Liver (tissue), 9 donors: ENCODE data around the gene MARK3. TPM values are rescaled to one million over a fixed set of nuclear protein-coding genes. Genes with fewer than 3 reads are reported as not detected.

Source experiments
- DNase-seq: peaks from one replicate; pipeline ENCODE4 v3.0.0-alpha.2; 2017; ENCODE audit warnings: low spot score
- H3K27ac ChIP-seq, 2 donors: one replicate each; pipeline ENCODE4 v1.7.0; 2013; ENCODE audit warnings: inconsistent platforms in 2 of 2, low read length in 2 of 2, control low read depth in 1 of 2, low read depth in 1 of 2, mild to moderate bottlenecking in 1 of 2
- H3K27me3 ChIP-seq, 4 donors: one replicate each; pipeline versions ENCODE4 v1.6.1 to v1.7.0; 2013; ENCODE audit warnings: low read length in 3 of 4, inconsistent platforms in 1 of 4, mild to moderate bottlenecking in 1 of 4, moderate library complexity in 1 of 4; ENCODE audit not compliant: control insufficient read depth in 4 of 4, insufficient read depth in 4 of 4
- H3K36me3 ChIP-seq, 4 donors: one replicate each; pipeline versions ENCODE4 v1.6.1 to v1.7.0; 2013; ENCODE audit warnings: low read length in 3 of 4, mild to moderate bottlenecking in 3 of 4, low read depth in 1 of 4, moderate library complexity in 1 of 4; ENCODE audit not compliant: control insufficient read depth in 4 of 4, insufficient read depth in 3 of 4
- H3K4me1 ChIP-seq, 4 donors: one replicate each; pipeline versions ENCODE4 v1.6.1 to v1.7.0; 2013; ENCODE audit warnings: low read length in 3 of 4, mild to moderate bottlenecking in 3 of 4, moderate library complexity in 1 of 4; ENCODE audit not compliant: control insufficient read depth in 4 of 4, insufficient read depth in 4 of 4
- H3K4me3 ChIP-seq, 3 donors: one replicate each; pipeline versions ENCODE4 v1.6.1 to v1.7.0; 2013; ENCODE audit warnings: low read length in 3 of 3, control low read depth in 1 of 3, low read depth in 1 of 3, mild to moderate bottlenecking in 1 of 3
- H3K9ac ChIP-seq, 2 donors: one replicate each; pipeline ENCODE4 v1.7.0; 2013; ENCODE audit warnings: low read length in 2 of 2, mild to moderate bottlenecking in 2 of 2, moderate library complexity in 2 of 2, control low read depth in 1 of 2, low read depth in 1 of 2
- H3K9me3 ChIP-seq, 4 donors: one replicate each; pipeline versions ENCODE4 v1.6.1 to v1.7.0; 2013; ENCODE audit warnings: low read length in 3 of 4; ENCODE audit not compliant: control insufficient read depth in 4 of 4
- EGR1 ChIP-seq, 2 donors: IDR thresholded peaks; 2 replicates each; pipeline ENCODE4 v1.6.1; 2016 to 2018; ENCODE audit warnings: antibody characterized with exemption in 2 of 2, low read depth in 2 of 2
- FOXA1 ChIP-seq: IDR thresholded peaks from 2 replicates; pipeline ENCODE4 v1.6.1; 2016; ENCODE audit warnings: antibody characterized with exemption
- GABPA ChIP-seq, 2 donors: IDR thresholded peaks in 1 of 2; conservative IDR thresholded peaks in 1 of 2; 2 replicates each; pipeline ENCODE4 v1.6.1; 2016; ENCODE audit warnings: antibody characterized with exemption in 2 of 2, mild to moderate bottlenecking in 1 of 2, moderate library complexity in 1 of 2
- HNF4A ChIP-seq, 2 donors: conservative IDR thresholded peaks; 2 replicates each; pipeline ENCODE4 v1.6.1; 2016; ENCODE audit warnings: antibody characterized with exemption in 2 of 2, mild to moderate bottlenecking in 2 of 2
- HNF4G ChIP-seq: IDR thresholded peaks from 2 replicates; pipeline ENCODE4 v1.6.1; 2016; ENCODE audit warnings: antibody characterized with exemption
- JUND ChIP-seq, 2 donors: IDR thresholded peaks; 2 replicates each; pipeline ENCODE4 v1.6.1; 2016; ENCODE audit warnings: antibody characterized with exemption in 2 of 2
- NR2F2 ChIP-seq: IDR thresholded peaks from 2 replicates; pipeline ENCODE4 v1.6.1; 2016; ENCODE audit warnings: antibody characterized with exemption
- RAD21 ChIP-seq, 2 donors: IDR thresholded peaks; 2 replicates each; pipeline ENCODE4 v1.6.1; 2016; ENCODE audit warnings: antibody characterized with exemption in 2 of 2, mild to moderate bottlenecking in 2 of 2
- RXRA ChIP-seq, 2 donors: IDR thresholded peaks; 2 replicates each; pipeline ENCODE4 v1.6.1; 2017 to 2018; ENCODE audit warnings: antibody characterized with exemption in 2 of 2, mild to moderate bottlenecking in 1 of 2
- SP1 ChIP-seq: IDR thresholded peaks from 2 replicates; pipeline ENCODE4 v1.6.1; 2018; ENCODE audit warnings: antibody characterized with exemption, mild to moderate bottlenecking
- TAF1 ChIP-seq: conservative IDR thresholded peaks from 2 replicates; pipeline ENCODE4 v1.6.1; 2016; ENCODE audit warnings: antibody characterized with exemption, mild to moderate bottlenecking
- YY1 ChIP-seq: IDR thresholded peaks from 2 replicates; pipeline ENCODE4 v1.6.1; 2016; ENCODE audit warnings: antibody characterized with exemption, mild to moderate bottlenecking
- WGBS: extraction: QIAGEN DNeasy Blood & Tissue Kit; methylation state at CpG from one replicate; pipeline ENCODE4 v1.1.7; 2013; 5-methylcytosine and 5-hydroxymethylcytosine counted together
- polyA plus RNA-seq, 2 donors: library from polyadenylated mRNA; stranded (reverse) in 1 of 2; unstranded in 1 of 2; fragments of 200-250 nt in 1 of 2; fragments of >200 nt in 1 of 2; fragmentation: Nextera tagmentation in 1 of 2; extraction: Ambion mirVana in 1 of 2; gene quantifications; one replicate each; pipeline versions ENCODE4 v1.2.1 to v1.2.3, GENCODE V29; 2013 to 2015
- total RNA-seq, 2 donors: library from RNA; depleted of rRNA; stranded (reverse); fragments of >200 nt; gene quantifications; one replicate each; pipeline ENCODE4 v1.2.3, GENCODE V29; 2014
- TF ChIP-seq, protein P1 (sequence below): IDR thresholded peaks from 2 replicates; pipeline ENCODE4 v1.6.1; 2016; ENCODE audit warnings: antibody characterized with exemption, mild to moderate bottlenecking
- TF ChIP-seq, protein P2 (sequence below): fragments of 150-350 bp; IDR thresholded peaks from 2 replicates; pipeline ENCODE4 v1.5.1; 2017; ENCODE audit warnings: improper control_type of control experiment, low read depth, low read length; ENCODE audit not compliant: missing input control
- TF ChIP-seq, protein P3 (sequence below): IDR thresholded peaks from 2 replicates; pipeline ENCODE4 v1.6.1; 2016; ENCODE audit warnings: antibody characterized with exemption
- TF ChIP-seq, protein P4 (sequence below): IDR thresholded peaks from 2 replicates; pipeline ENCODE4 v1.6.1; 2016; ENCODE audit warnings: antibody characterized with exemption
- TF ChIP-seq, protein P5 (sequence below): IDR thresholded peaks from 2 replicates; pipeline ENCODE4 v1.6.1; 2016; ENCODE audit warnings: antibody characterized with exemption
- donor health status: healthy.
- donor health status: healthy.
- donor health status: healthy.
- donor health status: healthy.
- donor health status: healthy.

Gene MARK3
- total and polyA plus RNA-seq, 4 donors, result 14.1 to 86.0 (median 33.0) TPM

DNA sequence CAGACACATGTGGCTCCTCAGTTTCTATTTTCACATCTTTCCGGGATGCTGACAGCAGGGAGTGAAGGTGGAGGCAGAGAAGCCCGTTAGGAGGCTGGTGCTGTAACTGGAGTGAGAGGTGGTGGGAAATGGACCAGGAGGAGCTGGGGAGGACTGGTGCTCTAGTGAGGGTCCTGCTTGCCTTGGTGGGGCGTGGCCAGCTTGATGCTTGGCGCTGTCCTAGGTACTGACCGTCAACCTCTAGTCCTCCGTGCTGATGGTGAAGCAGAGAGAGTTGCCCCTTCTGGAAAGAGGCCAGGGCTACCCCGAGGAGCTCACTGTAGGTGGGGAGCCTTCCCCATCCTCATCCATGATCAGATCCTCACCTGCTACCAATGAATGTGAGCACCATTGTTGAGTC, 145.2 kb downstream of the MARK3 start:
- Histone ChIP-seq H3K4me3 (peak overlapping the region in 1 of 3 donors; percentile 77), H3K9ac (no peak overlapping the region), H3K9me3 (no peaks in the 10 kb centered on the region), H3K27ac (no peak overlapping the region), H3K36me3 (peaks cover 0 to 20% (median 3%) of the 10 kb centered on the region in 4 donors), H3K27me3 (no peaks in the 10 kb centered on the region), H3K4me1 (peaks cover 15 to 57% (median 36%) of the 10 kb centered on the region in 4 donors)
- no peak for TF ChIP-seq JUND (IDR thresholded peaks at IDR 0.05)
- TF ChIP-seq GABPA (IDR thresholded peaks at IDR 0.05 in 1 of 2, conservative IDR thresholded peaks at IDR 0.05 in 1 of 2), result no peak
- no peak for TF ChIP-seq RAD21 (IDR thresholded peaks at IDR 0.05)
- TF ChIP-seq, protein P1, sequence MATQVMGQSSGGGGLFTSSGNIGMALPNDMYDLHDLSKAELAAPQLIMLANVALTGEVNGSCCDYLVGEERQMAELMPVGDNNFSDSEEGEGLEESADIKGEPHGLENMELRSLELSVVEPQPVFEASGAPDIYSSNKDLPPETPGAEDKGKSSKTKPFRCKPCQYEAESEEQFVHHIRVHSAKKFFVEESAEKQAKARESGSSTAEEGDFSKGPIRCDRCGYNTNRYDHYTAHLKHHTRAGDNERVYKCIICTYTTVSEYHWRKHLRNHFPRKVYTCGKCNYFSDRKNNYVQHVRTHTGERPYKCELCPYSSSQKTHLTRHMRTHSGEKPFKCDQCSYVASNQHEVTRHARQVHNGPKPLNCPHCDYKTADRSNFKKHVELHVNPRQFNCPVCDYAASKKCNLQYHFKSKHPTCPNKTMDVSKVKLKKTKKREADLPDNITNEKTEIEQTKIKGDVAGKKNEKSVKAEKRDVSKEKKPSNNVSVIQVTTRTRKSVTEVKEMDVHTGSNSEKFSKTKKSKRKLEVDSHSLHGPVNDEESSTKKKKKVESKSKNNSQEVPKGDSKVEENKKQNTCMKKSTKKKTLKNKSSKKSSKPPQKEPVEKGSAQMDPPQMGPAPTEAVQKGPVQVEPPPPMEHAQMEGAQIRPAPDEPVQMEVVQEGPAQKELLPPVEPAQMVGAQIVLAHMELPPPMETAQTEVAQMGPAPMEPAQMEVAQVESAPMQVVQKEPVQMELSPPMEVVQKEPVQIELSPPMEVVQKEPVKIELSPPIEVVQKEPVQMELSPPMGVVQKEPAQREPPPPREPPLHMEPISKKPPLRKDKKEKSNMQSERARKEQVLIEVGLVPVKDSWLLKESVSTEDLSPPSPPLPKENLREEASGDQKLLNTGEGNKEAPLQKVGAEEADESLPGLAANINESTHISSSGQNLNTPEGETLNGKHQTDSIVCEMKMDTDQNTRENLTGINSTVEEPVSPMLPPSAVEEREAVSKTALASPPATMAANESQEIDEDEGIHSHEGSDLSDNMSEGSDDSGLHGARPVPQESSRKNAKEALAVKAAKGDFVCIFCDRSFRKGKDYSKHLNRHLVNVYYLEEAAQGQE, result peak; percentile 97
- TF ChIP-seq FOXA1, result no peak
- no peak for TF ChIP-seq HNF4G
- TF ChIP-seq, protein P2, sequence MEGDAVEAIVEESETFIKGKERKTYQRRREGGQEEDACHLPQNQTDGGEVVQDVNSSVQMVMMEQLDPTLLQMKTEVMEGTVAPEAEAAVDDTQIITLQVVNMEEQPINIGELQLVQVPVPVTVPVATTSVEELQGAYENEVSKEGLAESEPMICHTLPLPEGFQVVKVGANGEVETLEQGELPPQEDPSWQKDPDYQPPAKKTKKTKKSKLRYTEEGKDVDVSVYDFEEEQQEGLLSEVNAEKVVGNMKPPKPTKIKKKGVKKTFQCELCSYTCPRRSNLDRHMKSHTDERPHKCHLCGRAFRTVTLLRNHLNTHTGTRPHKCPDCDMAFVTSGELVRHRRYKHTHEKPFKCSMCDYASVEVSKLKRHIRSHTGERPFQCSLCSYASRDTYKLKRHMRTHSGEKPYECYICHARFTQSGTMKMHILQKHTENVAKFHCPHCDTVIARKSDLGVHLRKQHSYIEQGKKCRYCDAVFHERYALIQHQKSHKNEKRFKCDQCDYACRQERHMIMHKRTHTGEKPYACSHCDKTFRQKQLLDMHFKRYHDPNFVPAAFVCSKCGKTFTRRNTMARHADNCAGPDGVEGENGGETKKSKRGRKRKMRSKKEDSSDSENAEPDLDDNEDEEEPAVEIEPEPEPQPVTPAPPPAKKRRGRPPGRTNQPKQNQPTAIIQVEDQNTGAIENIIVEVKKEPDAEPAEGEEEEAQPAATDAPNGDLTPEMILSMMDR, result no peak
- 79% methylated on average over 7 of the region's 7 CpGs for WGBS
- DNase-seq, result no peak

DNA sequence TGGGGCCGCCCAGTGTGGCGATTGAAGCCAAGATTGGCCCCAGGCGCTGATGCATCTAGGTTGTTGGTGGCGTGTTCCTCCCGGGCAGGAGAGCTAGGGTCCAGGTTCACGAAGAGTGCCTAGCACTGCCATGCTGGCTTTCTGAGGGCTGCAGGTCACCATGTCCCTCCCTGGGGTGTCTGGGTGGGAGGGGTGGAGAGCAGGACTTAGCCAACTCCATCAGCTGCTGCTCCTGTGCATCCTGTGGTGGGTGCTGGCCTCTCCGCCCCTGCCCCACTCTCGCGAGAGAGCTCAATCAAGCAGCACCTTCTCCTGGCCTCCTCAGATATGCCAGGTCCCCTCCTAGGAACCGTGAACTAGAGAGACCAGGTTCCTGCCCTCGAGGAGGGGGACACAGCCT, 145.6 kb downstream of the MARK3 start:
- no peak overlapping the region for H3K9ac ChIP-seq
- H3K9me3 ChIP-seq, result no peaks in the 10 kb centered on the region
- H3K27me3 ChIP-seq, result no peaks in the 10 kb centered on the region
- no peak overlapping the region for H3K27ac ChIP-seq
- H3K4me1 ChIP-seq, result peaks cover 15 to 52% (median 31%) of the 10 kb centered on the region in 4 donors
- TF ChIP-seq, protein P3, sequence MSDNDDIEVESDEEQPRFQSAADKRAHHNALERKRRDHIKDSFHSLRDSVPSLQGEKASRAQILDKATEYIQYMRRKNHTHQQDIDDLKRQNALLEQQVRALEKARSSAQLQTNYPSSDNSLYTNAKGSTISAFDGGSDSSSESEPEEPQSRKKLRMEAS, result no peak
- no peak for TF ChIP-seq TAF1
- TF ChIP-seq YY1, result no peak
- no peak for TF ChIP-seq JUND (IDR thresholded peaks at IDR 0.05)
- TF ChIP-seq, protein P2, result no peak
- no peak for TF ChIP-seq RXRA (IDR thresholded peaks at IDR 0.05)
- TF ChIP-seq, protein P4, sequence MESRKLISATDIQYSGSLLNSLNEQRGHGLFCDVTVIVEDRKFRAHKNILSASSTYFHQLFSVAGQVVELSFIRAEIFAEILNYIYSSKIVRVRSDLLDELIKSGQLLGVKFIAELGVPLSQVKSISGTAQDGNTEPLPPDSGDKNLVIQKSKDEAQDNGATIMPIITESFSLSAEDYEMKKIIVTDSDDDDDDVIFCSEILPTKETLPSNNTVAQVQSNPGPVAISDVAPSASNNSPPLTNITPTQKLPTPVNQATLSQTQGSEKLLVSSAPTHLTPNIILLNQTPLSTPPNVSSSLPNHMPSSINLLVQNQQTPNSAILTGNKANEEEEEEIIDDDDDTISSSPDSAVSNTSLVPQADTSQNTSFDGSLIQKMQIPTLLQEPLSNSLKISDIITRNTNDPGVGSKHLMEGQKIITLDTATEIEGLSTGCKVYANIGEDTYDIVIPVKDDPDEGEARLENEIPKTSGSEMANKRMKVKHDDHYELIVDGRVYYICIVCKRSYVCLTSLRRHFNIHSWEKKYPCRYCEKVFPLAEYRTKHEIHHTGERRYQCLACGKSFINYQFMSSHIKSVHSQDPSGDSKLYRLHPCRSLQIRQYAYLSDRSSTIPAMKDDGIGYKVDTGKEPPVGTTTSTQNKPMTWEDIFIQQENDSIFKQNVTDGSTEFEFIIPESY, result no peak
- no peak for TF ChIP-seq SP1
- no peak for TF ChIP-seq GABPA (IDR thresholded peaks at IDR 0.05 in 1 of 2, conservative IDR thresholded peaks at IDR 0.05 in 1 of 2)
- no peak for TF ChIP-seq FOXA1
- no peak for TF ChIP-seq HNF4A (conservative IDR thresholded peaks at IDR 0.05)
- TF ChIP-seq NR2F2, result no peak
- TF ChIP-seq, protein P1, result no peak
- TF ChIP-seq, protein P5, sequence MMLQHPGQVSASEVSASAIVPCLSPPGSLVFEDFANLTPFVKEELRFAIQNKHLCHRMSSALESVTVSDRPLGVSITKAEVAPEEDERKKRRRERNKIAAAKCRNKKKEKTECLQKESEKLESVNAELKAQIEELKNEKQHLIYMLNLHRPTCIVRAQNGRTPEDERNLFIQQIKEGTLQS, result no peak
- TF ChIP-seq EGR1 (IDR thresholded peaks at IDR 0.05; ENCODE audit: low read depth in 2 of 2), result no peak
- 91% methylated on average over 11 of the region's 11 CpGs for WGBS
- H3K36me3 ChIP-seq, result peaks cover 0 to 22% (median 3%) of the 10 kb centered on the region in 4 donors
- no peak overlapping the region for H3K4me3 ChIP-seq
- no peak for DNase-seq
